Measurements from ENCODE around the gene OR5K4. TPM values are rescaled to one million over a fixed set of nuclear protein-coding genes. Genes with fewer than 3 reads are reported as not detected.

OR5K4 gene
- polyA plus RNA-seq, 3 donors: not detected

- no peak for DNase-seq
- Mint-ChIP-seq H3K9me3 (peaks cover 12 to 28% (median 16%) of the 10 kb centered on the region in 7 donors), H3K4me3 (no peak overlapping the region), H3K4me1 (no peaks in the 10 kb centered on the region), H3K27ac (no peak overlapping the region), H3K36me3 (no peaks in the 10 kb centered on the region), H3K27me3 (ENCODE audit: low read depth in 3 of 3) (no peaks in the 10 kb centered on the region)
- no peaks in the 10 kb centered on the region for H4K20me1 ChIP-seq (ENCODE audit: insufficient read depth, low read length)
- no peak overlapping the region for H3K4me3 ChIP-seq (replicated peaks in 1 of 3; ENCODE audit: low read depth in 2 of 3, low read length in 3 of 3)
- no peak overlapping the region for H3K4me2 ChIP-seq (replicated peaks; ENCODE audit: extremely low read depth, low read length, poor library complexity, severe bottlenecking)
- H3K9ac ChIP-seq (ENCODE audit: insufficient read depth, low read length, poor library complexity, severe bottlenecking): no peak overlapping the region
- no peaks in the 10 kb centered on the region for H3K27me3 ChIP-seq (ENCODE audit: control insufficient read depth in 2 of 2, insufficient read depth in 2 of 2, low read length in 2 of 2)
- no peaks in the 10 kb centered on the region for H3K36me3 ChIP-seq (replicated peaks in 1 of 2; ENCODE audit: control insufficient read depth in 1 of 2, insufficient read depth in 2 of 2, low read length in 2 of 2)
- no peaks in the 10 kb centered on the region for H3K4me1 ChIP-seq (ENCODE audit: control insufficient read depth in 1 of 2, insufficient read depth in 2 of 2, low read length in 2 of 2)
- peaks cover 5 to 18% of the 10 kb centered on the region in 2 donors for H3K9me3 ChIP-seq (replicated peaks in 1 of 2; ENCODE audit: control insufficient read depth in 1 of 2, insufficient read depth in 1 of 2, low read length in 2 of 2)
- intact Hi-C loops (cut with micrococcal nuclease): no loop called here
- TF ChIP-seq, protein P1, sequence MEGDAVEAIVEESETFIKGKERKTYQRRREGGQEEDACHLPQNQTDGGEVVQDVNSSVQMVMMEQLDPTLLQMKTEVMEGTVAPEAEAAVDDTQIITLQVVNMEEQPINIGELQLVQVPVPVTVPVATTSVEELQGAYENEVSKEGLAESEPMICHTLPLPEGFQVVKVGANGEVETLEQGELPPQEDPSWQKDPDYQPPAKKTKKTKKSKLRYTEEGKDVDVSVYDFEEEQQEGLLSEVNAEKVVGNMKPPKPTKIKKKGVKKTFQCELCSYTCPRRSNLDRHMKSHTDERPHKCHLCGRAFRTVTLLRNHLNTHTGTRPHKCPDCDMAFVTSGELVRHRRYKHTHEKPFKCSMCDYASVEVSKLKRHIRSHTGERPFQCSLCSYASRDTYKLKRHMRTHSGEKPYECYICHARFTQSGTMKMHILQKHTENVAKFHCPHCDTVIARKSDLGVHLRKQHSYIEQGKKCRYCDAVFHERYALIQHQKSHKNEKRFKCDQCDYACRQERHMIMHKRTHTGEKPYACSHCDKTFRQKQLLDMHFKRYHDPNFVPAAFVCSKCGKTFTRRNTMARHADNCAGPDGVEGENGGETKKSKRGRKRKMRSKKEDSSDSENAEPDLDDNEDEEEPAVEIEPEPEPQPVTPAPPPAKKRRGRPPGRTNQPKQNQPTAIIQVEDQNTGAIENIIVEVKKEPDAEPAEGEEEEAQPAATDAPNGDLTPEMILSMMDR (IDR thresholded peaks at IDR 0.05): no peak
- no peak overlapping the region for H2AFZ ChIP-seq (ENCODE audit: insufficient read depth, low read depth, low read length, poor library complexity, severe bottlenecking)
- H3K79me2 ChIP-seq (ENCODE audit: insufficient read depth, low read length): no peaks in the 10 kb centered on the region
- no peak overlapping the region for H3K27ac ChIP-seq (ENCODE audit: low read depth in 1 of 2, low read length in 2 of 2)
Measured at GRCh38 chr3:98398513-98398912, 44.9 kb downstream of the OR5K4 start.

DNA sequence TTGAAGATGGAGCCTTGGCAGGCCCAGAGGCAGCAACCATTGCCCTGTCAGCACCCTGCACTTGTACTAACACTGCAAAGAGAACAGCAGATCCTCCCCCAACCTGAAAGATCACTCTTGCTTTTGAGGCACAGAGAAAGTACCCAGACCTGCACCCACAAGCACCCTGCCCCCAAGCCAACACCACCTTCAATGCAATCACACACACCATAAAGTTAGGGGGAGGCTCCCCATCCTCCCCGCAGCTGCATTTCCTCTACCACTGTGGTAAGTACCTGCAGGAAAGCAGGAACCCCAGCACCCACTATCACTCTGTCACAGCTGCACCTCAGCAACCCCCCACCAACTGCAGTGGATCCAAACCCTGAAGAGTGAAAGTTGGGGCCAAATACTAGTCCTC, 48.9 kb downstream of the OR5K4 start:
- Mint-ChIP-seq H3K9me3 (peaks cover 18 to 46% (median 25%) of the 10 kb centered on the region in 7 donors), H3K27me3 (ENCODE audit: low read depth in 3 of 3) (no peaks in the 10 kb centered on the region), H3K4me3 (no peak overlapping the region), H3K36me3 (no peaks in the 10 kb centered on the region), H3K4me1 (no peaks in the 10 kb centered on the region), H3K27ac (peak overlapping the region in 1 of 7 donors; percentile 18)
- intact Hi-C loops (cut with micrococcal nuclease): no loop called here
- H3K27ac ChIP-seq (ENCODE audit: low read depth in 1 of 2, low read length in 2 of 2): no peak overlapping the region
- TF ChIP-seq, protein P1 (IDR thresholded peaks at IDR 0.05): no peak
- H3K36me3 ChIP-seq (replicated peaks in 1 of 2; ENCODE audit: control insufficient read depth in 1 of 2, insufficient read depth in 2 of 2, low read length in 2 of 2): no peaks in the 10 kb centered on the region
- H3K27me3 ChIP-seq (ENCODE audit: control insufficient read depth in 2 of 2, insufficient read depth in 2 of 2, low read length in 2 of 2): no peaks in the 10 kb centered on the region
- no CpG with 5 or more reads among the region's 1 CpG for WGBS (ENCODE audit: insufficient coverage)
- H3K4me2 ChIP-seq (replicated peaks; ENCODE audit: extremely low read depth, low read length, poor library complexity, severe bottlenecking): no peak overlapping the region
- H3K9me3 ChIP-seq (replicated peaks in 1 of 2; ENCODE audit: control insufficient read depth in 1 of 2, insufficient read depth in 1 of 2, low read length in 2 of 2): peaks cover 16 to 22% of the 10 kb centered on the region in 2 donors
- no peaks in the 10 kb centered on the region for H3K4me1 ChIP-seq (ENCODE audit: control insufficient read depth in 1 of 2, insufficient read depth in 2 of 2, low read length in 2 of 2)
- no peaks in the 10 kb centered on the region for H3K79me2 ChIP-seq (ENCODE audit: insufficient read depth, low read length)
- DNase-seq: no peak
- no peak overlapping the region for H3K9ac ChIP-seq (ENCODE audit: insufficient read depth, low read length, poor library complexity, severe bottlenecking)
- H2AFZ ChIP-seq (ENCODE audit: insufficient read depth, low read depth, low read length, poor library complexity, severe bottlenecking): no peak overlapping the region
- no peak overlapping the region for H3K4me3 ChIP-seq (replicated peaks in 1 of 3; ENCODE audit: low read depth in 2 of 3, low read length in 3 of 3)
- no peaks in the 10 kb centered on the region for H4K20me1 ChIP-seq (ENCODE audit: insufficient read depth, low read length)

All from CD14-positive monocyte (primary cell).